Gastroesophageal sphincter (tissue), 3 donors: ENCODE results near the gene RERE.

Experiments
- CTCF ChIP-seq, 4 experiments: fragments of 200-600 bp in 2 of 4; fragments of 450-650 bp in 2 of 4; sonication (generic) in 1 of 4; IDR thresholded peaks; one replicate each; pipeline ENCODE4 v1.5.1; 2017 to 2019; ENCODE audit warnings: antibody characterized with exemption in 4 of 4, mild to moderate bottlenecking in 2 of 4, moderate library complexity in 2 of 4
- POLR2AphosphoS5 ChIP-seq: sonication (generic); formaldehyde crosslinking; IDR thresholded peaks from one replicate; pipeline ENCODE4 v1.6.1; 2017; ENCODE audit warnings: antibody characterized with exemption

GRCh38 chr1:8646189-8646588, 171.3 kb downstream of the RERE start:
- TF ChIP-seq CTCF (IDR thresholded peaks at IDR 0.05) (no peak), POLR2AphosphoS5 (no peak)
